SU-DHL-6 (cell line): ENCODE measurements around the gene TRIP13.
"Not testable (repeated sequence)": the region's sequence is repeated elsewhere in the genome, so short reads cannot be mapped to it uniquely, and the experiment has no call there.

Experiments
- H2AFZ ChIP-seq: fragments of 200-600 bp; sonication (generic); 2 replicates; pipeline ENCODE4 v1.6.1; 2014; ENCODE audit warnings: low read depth, mild to moderate bottlenecking, moderate library complexity, mixed read lengths, antibody characterized with exemption, low read length; ENCODE audit not compliant: severe bottlenecking
- H3F3A ChIP-seq: fragments of 200-600 bp; shearing (Covaris generic); 2 replicates; pipeline ENCODE4 v1.6.0; 2016; ENCODE audit warnings: antibody characterized with exemption, mild to moderate bottlenecking; ENCODE audit not compliant: insufficient read depth
- H3K27ac ChIP-seq: fragments of 200-600 bp; sonication (generic); 2 replicates; pipeline ENCODE4 v1.5.1; 2016; ENCODE audit warnings: low read depth, mild to moderate bottlenecking, low read length, moderate library complexity, mixed read lengths
- H3K27me3 ChIP-seq: fragments of 200-600 bp; sonication (generic), shearing (Covaris generic); 2 replicates; pipeline ENCODE4 v1.6.0; 2014; ENCODE audit warnings: mild to moderate bottlenecking, low read length
- H3K36me3 ChIP-seq: fragments of 200-600 bp; sonication (generic); 2 replicates; pipeline ENCODE4 v1.6.1; 2014; ENCODE audit warnings: mild to moderate bottlenecking, low read length, mixed read lengths
- H3K4me2 ChIP-seq: fragments of 300-600, 200-600 bp; shearing (Covaris generic), sonication (generic); 2 replicates; pipeline ENCODE4 v1.6.0; 2014; ENCODE audit warnings: low read length, low read depth, mild to moderate bottlenecking; ENCODE audit not compliant: poor library complexity, severe bottlenecking
- H3K4me3 ChIP-seq: fragments of 200-600 bp; sonication (generic); 2 replicates; pipeline ENCODE4 v1.5.1; 2014; ENCODE audit warnings: antibody characterized with exemption, low read length, mild to moderate bottlenecking, mixed read lengths; ENCODE audit not compliant: insufficient read depth, poor library complexity, severe bottlenecking
- H3K79me2 ChIP-seq: fragments of 200-600 bp; sonication (generic); 2 replicates; pipeline ENCODE4 v1.6.1; 2014; ENCODE audit warnings: mild to moderate bottlenecking, low read length, moderate library complexity; ENCODE audit not compliant: insufficient read depth
- H3K9ac ChIP-seq: fragments of 200-600 bp; sonication (generic); 2 replicates; pipeline ENCODE4 v1.7.0; 2014; ENCODE audit warnings: mild to moderate bottlenecking, low read length
- H3K9me2 ChIP-seq: fragments of 200-600 bp; sonication (generic); replicated peaks from 2 replicates; pipeline ENCODE4 v1.6.1; 2014; ENCODE audit warnings: low read length; ENCODE audit not compliant: insufficient read depth
- H3K9me3 ChIP-seq: fragments of 200-600 bp; sonication (generic); 2 replicates; pipeline ENCODE4 v1.6.1; 2014; ENCODE audit warnings: low read length, mixed read lengths; ENCODE audit not compliant: insufficient read depth
- H4K20me1 ChIP-seq: fragments of 200-600 bp; sonication (generic); 2 replicates; pipeline ENCODE4 v1.6.1; 2014; ENCODE audit warnings: low read depth, mild to moderate bottlenecking, antibody characterized with exemption, low read length, moderate library complexity, mixed read lengths
- CTCF ChIP-seq: fragments of 200-600 bp; sonication (generic); IDR thresholded peaks from one replicate; pipeline ENCODE4 v1.5.1; 2017; ENCODE audit warnings: antibody characterized with exemption, mild to moderate bottlenecking, low read length, moderate library complexity; ENCODE audit not compliant: insufficient read depth, poor library complexity, severe bottlenecking
- EZH2phosphoT487 ChIP-seq: fragments of 200-600 bp; sonication (generic), shearing (Covaris generic); conservative IDR thresholded peaks from 2 replicates; pipeline ENCODE4 v1.6.1; 2018; ENCODE audit warnings: mild to moderate bottlenecking, antibody characterized with exemption, low read length, moderate library complexity, mixed read lengths

The TRIP13 gene

GRCh38 chr5:852018-852417 is 40.7 kb upstream of the TRIP13 start:
- Histone ChIP-seq H3K4me2 (no peak overlapping the region), H4K20me1 (no peaks in the 10 kb centered on the region), H3K9ac (no peak overlapping the region), H3K9me3 (no peaks in the 10 kb centered on the region), H3K79me2 (no peaks in the 10 kb centered on the region), H3F3A (no peaks in the 10 kb centered on the region), H2AFZ (no peak overlapping the region), H3K27me3 (no peaks in the 10 kb centered on the region), H3K4me3 (no peak overlapping the region), H3K9me2 (no peaks in the 10 kb centered on the region), H3K36me3 (no peaks in the 10 kb centered on the region), H3K27ac (no peak overlapping the region)
- TF ChIP-seq EZH2phosphoT487 (no peak), CTCF (no peak)

GRCh38 chr5:852431-853401 is 40.0 kb upstream of the TRIP13 start:
- no peak overlapping the region for H2AFZ ChIP-seq
- no peak overlapping the region for H3K27ac ChIP-seq
- H3F3A ChIP-seq: no peaks in the 10 kb centered on the region
- no peak overlapping the region for H3K4me2 ChIP-seq
- no peak overlapping the region for H3K4me3 ChIP-seq
- no peaks in the 10 kb centered on the region for H3K36me3 ChIP-seq
- no peaks in the 10 kb centered on the region for H4K20me1 ChIP-seq
- TF ChIP-seq EZH2phosphoT487 (no peak), CTCF (no peak)
- H3K9me2 ChIP-seq: no peaks in the 10 kb centered on the region
- H3K27me3 ChIP-seq: no peaks in the 10 kb centered on the region
- H3K9ac ChIP-seq: no peak overlapping the region
- no peaks in the 10 kb centered on the region for H3K79me2 ChIP-seq
- H3K9me3 ChIP-seq: no peaks in the 10 kb centered on the region

- not testable (repeated sequence) for H3K9me3 ChIP-seq, H3K9me2 ChIP-seq, H3K9ac ChIP-seq, H3K27ac ChIP-seq, H3K36me3 ChIP-seq, H3K79me2 ChIP-seq, H3K4me2 ChIP-seq, H4K20me1 ChIP-seq, H3K27me3 ChIP-seq, H3F3A ChIP-seq, H3K4me3 ChIP-seq, H2AFZ ChIP-seq
Measured at GRCh38 chr5:853416-854090, 39.1 kb upstream of the TRIP13 start.

- H3K36me3 ChIP-seq: no peaks in the 10 kb centered on the region
- no peak overlapping the region for H3K27ac ChIP-seq
- no peaks in the 10 kb centered on the region for H3K9me3 ChIP-seq
- H3K27me3 ChIP-seq: no peaks in the 10 kb centered on the region
- H2AFZ ChIP-seq: no peak overlapping the region
- no peak overlapping the region for H3K9ac ChIP-seq
- TF ChIP-seq EZH2phosphoT487: no peak
- TF ChIP-seq CTCF: no peak
- no peaks in the 10 kb centered on the region for H3K79me2 ChIP-seq
- H3F3A ChIP-seq: no peaks in the 10 kb centered on the region
- H4K20me1 ChIP-seq: no peaks in the 10 kb centered on the region
- H3K4me2 ChIP-seq: no peak overlapping the region
- no peak overlapping the region for H3K4me3 ChIP-seq
- H3K9me2 ChIP-seq: no peaks in the 10 kb centered on the region
Measured at GRCh38 chr5:854217-854616, 38.5 kb upstream of the TRIP13 start.
